ENCODE measurements around the gene AGTR1.

Gene AGTR1

DNA sequence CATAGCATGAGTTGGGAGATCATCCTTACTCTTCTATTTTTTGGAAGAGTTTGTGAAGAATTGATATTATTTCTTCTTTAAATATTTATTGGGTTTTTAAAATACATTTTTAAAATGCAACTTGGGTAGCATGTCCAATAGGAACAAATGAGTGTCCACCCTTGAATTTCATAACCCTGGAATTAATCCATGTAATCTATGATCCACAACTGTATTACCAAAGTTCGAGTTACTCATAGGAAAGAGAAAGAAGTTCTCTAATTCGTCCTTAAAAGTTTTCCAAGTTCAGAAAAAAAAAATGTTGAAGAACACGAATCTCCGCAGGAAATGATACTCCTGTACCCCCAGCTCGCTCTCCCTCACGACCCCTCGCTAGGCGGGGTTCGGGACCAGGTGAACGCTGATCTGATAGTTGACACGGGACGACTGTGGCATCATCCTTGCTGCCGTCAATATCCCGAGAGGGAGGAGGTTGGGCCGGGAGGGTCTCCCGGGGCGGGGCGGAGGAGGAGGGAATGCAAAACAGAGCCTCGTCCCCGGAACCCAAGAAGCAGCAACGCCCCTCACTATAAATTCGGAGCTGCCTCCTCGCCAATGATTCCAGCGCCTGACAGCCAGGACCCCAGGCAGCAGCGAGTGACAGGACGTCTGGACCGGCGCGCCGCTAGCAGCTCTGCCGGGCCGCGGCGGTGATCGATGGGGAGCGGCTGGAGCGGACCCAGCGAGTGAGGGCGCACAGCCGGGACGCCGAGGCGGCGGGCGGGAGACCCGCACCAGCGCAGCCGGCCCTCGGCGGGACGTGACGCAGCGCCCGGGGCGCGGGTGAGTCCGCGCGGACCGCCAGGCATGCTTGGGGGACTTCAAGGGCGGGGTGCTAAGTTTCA is at the start of gene AGTR1:
AGTR1 (plus strand) TSS at position 598 of the 884 bp plus-strand sequence. CDS start 43,133 bp downstream, outside the sequence.
- no peak for DNase-seq

DNA sequence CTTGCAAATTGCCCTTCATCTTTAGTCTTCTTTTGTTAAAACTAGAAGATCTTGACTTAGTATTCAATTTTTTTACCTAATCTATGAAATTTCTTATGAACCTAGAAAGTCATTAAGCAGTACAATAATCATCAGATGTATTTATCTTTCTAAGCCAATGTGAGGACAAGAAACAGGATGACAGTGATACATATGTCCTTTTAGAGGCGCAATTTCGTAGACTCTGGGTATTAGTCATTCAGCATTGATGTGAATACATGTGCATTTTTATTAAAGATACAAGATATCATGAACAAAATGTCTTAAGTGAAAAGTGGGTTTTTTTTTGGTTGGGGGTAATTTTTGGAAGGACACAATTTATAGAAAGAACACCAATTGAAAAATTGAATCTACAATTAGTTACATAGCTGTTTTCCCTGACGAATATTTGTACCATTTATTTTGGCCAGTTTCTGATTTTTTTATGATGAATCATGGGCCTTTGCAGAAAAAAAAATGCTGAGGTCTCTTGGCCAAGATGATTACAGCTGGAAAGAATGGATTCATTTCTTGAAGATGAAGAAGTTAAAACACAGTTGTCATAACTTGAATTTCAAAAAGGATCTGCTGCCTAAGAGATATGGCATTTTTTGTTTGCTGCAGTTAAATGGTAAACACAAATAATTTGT is 48.9 kb upstream of the AGTR1 start:
- DNase-seq = no peak

DNA sequence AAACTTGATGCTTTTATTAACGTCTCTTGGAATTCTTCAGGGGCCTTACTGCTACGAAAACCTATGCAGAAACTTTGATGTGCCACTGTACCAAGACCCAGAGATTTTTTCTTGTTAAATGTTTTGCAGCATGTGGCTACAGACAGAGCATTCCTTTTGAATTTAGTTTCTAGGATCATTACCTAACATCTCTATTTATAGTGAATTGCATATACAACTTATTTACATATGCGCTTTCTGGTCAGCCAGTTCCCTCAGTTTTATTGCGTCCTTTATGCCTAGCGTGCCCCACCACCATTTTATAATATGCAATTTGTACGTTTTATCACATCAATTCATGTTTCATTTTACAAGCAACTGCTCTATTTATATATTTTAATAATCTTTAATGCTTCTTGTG is 46.2 kb upstream of the AGTR1 start:
- DNase-seq = no peak

DNA sequence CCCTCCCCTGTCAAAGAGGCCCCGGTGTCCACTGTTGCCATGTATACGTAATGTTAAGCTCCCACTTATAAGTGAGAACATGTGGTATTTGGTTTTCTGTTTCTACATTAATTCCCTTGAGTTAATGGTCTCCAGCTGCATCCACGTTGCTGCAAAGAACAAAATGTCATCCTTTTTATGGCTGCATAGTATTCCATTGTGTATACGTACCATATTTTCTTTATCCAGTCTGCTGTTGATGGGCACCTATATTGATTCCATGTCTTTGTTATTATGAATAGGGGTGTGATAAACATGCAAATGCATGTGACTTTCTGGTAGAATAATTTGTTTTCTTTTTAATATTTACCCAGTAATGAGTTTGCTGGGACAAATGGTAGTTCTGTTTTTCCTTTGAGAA is 43.3 kb upstream of the AGTR1 start:
- no peak for DNase-seq

DNA sequence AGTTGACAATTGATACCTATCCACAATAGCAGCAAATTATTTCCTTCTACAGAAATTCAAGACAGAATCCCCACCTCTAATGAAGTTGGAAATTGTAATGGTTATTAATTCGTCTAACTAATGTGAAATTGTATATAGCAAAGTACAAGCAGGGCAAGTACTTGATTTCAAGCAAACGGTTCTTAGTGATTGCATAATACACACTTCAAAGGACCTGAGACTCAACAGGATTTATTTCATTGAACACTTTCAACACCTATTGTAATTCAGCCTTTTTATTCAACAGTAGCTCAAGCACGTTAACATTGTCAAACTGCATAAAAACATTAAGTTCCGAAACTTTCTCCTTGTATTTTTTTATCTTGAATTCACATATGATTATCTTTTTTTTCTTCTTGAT is 40.2 kb upstream of the AGTR1 start:
- DNase-seq = no peak

DNA sequence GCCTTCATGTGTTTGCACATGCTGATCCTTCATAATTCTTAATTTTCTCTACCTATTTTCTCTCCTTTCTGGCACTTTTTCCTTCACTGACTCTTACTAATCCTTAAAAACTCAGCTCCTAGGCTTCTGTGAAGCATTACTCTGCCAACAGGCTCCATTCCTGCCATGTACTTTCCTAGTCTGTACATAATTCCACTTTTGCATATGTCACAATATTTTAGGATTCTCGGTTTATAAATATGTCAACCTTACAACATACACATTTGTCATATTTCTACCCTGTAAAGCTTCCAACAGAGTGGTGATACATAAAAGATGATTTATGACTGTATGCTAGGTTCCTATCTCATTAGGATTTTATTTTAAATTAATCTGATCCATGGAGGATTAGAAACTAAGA is 38.2 kb upstream of the AGTR1 start:
- DNase-seq = no peak

DNA sequence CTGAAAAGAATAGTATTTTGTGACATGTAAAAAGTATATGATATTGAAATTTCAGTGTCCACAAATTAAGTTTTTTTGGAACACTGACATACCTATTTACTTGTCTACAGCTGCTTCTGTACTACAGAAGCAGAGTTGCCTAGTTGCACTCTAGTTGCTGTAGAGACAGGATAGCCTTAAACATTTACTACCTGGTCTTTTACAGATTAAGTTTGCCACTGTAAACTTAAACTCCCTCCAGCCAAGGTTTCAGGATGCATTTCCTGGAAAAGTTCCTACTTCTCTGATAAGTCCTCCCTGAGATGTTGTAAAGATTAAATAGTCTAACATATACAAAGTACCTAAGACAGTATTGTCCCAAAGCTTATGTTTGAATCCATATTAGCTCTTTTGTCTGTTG is 17.4 kb upstream of the AGTR1 start:
- DNase-seq = no peak

DNA sequence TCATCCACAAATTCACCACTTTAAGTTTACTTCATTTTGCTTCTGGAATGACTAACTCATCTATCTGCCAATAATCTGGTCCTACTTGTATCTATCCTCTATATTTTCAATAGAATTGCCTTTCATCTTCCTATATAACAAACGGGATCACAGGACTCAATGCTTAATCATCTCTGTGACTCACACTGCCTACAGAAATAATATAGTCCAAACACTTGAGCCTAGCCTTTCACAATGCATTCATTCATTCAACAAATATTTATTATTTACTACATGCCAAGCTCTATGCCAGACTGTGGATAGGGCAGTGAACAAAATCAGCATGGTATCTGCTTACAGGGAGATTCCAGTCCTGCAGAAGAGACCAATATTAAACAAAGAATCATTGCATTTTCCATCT is 16.6 kb upstream of the AGTR1 start:
- DNase-seq = no peak

DNA sequence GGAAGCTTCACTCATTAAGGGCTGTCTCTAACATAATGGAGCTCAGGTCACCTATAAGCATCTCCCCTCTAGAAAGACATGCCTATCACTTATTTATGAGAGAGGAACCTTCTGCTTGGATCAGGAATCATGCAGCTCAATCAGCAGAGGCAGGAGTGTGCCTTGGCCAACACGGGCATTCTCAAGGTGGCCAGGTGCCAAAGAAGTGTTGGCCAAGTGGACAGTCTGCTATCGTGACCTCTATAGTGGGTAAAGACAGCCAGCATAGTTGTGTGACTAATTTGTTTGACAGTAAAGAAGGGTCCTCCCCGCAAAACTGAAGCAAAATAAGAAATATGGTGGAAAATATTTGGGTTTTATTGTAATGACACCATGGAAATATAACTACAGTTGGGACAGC is 14.7 kb upstream of the AGTR1 start:
- DNase-seq = no peak

DNA sequence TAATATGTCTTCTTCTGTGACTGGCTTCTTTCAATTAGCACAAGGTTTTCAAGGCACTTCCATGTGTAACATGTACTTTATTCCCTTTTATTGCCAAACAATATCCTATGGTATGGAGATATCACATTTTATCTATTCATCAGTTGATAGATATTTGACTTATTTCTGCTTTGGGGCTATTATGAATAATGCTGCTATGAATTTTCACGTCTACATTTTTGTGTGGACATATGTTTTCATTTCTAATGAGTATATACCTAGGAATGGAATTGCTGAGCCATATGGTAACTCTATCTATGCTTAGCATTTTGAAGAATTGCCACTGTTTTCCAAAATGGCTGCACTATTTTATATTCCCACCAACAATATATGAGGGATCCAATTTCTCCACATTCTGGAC is 3.6 kb upstream of the AGTR1 start:
- no peak for DNase-seq

DNA sequence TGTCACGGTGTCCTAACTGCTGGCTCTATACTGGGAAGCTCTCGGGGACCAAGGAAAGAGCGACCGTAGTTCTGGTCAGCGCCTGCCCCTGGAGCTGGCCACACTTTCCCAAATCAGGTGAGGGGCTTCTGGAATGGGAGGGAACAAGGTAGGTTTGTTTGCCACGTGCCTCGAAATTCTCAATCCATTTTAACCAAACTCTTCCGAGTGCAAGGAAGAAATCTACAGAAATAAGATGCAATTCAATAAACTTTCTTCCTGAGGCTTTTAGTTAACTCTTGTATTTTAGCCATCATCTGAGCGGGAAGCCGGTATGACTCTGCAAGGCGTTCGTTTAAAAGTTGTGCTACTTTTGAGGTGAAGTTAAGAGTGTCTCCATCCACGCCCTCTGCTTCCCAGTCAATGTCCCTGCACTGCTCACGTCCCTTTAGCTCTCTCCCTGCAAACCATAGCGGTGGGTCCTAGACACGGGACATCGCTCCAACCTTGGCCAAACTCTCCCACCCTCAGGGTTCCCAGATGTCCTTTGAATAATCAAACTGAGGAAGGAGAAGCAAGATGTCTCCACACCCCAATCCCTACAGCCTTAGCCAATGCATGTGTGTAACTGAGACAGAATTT is 597 bp downstream of the AGTR1 start:
- no peak for DNase-seq

DNA sequence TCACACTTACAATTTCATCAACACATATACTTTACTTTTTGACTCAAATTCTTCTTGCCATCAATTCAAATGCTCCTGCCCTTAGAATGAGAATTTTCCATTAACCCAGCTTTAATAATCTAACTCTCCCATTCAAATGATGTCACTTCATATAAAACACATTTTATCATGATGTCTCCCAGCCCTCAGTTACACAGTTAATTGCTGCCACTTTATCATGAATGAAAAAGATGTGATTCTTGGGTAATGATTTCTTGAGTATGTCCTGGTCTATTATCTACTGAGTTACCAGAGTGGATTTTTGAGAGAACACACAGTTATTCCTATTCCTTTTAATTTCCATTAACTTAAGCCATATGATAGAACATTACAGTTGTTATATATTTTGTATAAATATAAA is 7.6 kb downstream of the AGTR1 start:
- DNase-seq = no peak

DNA sequence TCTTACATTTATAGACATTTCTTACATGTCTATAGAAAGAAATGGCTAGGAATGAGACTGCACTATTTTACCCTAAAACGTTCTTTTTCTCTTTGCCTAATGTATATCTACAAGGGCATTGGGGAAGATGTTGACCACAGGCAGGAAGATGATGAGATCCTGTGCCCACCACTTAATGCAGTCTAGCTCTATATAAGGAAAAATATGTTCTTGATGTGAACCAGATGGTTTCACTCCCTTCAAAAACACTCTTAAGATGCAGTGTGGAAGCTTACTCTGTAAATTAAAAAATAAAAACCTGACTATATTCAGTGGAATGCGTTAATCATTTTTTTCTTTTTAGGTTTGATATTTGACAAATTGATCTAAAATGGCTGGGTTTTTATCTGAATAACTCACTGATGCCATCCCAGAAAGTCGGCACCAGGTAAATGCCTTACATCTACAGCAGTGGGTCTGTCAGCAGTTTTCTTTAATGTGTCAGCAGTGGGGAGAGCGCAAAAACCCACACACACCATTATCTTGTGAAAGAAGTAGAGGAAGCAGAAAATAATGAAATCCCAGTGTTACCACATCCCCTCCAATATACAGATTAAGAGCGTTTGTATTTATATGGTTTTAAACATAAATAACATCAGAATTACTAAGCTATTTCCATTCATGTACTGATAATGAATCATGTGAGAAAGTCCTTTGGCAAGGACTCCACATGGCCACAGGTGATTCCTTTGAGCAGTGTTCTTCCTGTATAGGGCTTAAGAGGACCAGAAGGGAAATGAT is 10.1 kb downstream of the AGTR1 start:
- DNase-seq = no peak

DNA sequence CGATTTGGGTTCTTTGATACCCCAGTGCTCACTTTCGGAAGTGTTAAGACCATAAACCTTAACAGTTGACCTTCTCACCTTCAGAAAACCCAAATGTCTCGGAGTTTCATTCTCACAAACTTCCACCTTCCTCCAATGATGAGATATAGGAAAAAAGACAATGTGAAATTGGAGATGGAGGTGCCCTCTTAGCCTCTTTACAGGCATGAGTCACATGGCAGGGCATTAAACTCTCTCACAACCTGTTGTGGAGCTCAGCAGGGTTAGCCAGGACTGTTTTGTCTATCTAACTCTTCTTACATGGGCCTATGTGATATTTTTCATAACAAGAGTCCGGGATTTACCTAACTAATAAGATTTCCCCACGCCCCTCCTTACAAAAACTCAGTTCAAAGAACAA is 10.7 kb downstream of the AGTR1 start:
- no peak for DNase-seq

DNA sequence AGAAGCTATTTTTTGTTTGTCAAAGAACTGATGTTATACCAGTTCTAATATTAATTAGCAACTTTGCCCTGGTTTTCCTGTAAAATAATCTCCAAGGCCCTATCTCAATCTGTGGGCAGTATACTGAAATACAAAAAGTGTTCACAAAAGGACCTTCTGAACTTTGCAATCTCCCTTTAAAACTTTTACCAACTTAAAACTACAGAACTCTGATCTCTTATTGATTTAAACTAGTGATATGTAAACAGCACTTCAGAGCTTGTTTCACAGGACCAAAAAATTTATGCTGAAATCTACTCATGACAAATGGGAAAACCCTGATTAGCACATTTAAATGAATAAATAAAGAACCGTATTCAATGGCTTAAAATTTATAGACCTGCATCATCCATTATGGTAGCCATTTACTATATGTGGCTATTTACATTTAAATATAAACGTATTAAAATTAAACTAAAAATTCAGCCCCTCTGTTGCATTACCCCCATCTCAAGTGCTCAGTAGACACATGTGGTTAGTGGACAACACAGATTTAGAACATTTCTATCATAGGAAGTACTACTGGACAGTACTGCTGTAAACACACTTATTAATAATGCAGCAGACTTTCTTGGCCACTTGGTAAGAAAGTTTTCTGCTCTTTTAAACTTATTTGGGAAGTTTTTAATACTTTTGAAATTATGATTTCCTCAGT is 12.0 kb downstream of the AGTR1 start:
- no peak for DNase-seq

DNA sequence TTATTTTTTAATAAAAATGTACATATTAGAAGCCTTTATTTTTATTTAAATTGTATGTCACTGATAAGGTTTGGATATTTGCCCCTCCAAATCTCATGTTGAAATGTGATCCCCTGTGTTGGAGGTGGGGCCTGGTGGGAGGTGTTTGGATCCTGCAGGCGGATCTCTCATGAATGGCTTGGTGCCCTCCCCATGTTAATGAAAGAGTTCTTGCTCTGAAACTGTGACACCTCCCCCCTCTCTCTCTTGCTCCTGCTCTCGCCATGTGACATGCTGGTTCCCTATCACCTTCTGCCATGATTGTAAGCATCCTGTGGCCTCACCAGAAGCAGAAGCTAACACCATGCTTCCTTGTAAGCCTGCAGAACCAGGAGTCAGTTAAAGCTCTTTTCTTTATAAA is 13.0 kb downstream of the AGTR1 start:
- no peak for DNase-seq

DNA sequence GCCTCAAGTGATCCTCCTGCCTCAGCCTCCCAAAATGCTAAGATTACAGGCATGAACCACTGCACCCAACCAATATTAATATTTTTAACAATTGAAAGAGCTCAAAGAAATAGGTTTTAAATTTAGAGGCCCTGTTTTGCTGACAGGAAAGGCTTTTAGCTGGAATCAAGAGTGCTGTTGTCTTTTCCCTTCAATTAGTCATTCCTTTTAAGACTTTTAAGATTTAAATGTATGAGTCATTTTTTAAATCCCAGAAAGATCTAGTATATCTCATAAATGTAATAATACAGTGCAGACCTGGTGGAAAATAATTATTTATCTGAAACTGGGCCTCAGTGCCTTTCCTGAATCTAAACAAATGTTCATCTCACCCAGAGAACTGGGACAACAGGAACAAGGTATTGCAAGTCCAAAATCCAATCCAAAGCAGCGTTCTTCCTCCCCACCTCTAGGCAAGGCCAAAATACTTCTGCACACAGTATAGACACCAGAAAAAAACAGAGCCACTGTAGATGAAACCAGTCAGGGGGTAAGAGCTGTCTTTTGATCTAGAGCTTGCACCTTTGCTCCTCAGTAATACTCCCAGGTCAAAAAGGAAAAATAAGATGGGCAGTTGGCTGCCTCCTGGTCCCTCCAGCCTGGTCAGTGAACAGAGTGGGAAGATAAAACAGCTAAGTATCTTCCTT is 14.4 kb downstream of the AGTR1 start:
- no peak for DNase-seq

DNA sequence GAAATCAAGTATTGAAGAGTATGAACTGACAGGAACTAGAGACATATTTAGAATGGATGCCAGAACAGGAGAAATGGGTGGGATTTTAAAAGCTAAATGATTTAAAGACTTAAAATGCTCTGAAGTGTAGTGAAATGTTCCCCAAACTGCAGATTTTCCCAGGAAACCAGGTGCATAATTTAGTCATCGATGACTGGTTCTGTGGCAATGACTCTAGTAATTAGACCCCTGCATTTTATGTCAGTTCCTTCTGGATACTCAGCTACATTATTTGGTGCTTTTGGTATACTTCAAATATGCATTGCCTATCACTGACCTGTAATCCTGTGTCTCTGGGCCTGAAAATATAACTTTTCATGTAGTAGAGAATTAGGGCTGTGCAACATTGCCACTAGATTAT is 16.8 kb downstream of the AGTR1 start:
- no peak for DNase-seq

DNA sequence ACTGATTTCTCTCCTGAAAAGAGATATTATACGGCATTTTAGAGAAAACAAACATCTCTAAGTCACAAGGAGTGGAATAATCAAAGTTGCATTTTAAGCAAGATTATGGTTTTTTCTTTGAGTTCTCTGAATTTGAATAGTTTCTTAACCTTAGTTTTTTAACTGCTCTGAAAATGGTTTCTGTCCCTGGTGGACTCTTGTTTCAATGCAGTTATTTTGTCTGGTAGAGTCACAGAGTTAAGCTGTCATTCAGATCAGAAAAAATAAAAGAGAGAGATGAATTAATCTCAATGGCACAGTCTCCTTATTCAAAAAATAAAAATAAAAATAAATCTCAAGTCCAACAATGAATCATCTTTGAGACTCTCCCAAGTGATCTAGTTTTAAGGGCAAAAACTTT is 19.0 kb downstream of the AGTR1 start:
- no peak for DNase-seq

DNA sequence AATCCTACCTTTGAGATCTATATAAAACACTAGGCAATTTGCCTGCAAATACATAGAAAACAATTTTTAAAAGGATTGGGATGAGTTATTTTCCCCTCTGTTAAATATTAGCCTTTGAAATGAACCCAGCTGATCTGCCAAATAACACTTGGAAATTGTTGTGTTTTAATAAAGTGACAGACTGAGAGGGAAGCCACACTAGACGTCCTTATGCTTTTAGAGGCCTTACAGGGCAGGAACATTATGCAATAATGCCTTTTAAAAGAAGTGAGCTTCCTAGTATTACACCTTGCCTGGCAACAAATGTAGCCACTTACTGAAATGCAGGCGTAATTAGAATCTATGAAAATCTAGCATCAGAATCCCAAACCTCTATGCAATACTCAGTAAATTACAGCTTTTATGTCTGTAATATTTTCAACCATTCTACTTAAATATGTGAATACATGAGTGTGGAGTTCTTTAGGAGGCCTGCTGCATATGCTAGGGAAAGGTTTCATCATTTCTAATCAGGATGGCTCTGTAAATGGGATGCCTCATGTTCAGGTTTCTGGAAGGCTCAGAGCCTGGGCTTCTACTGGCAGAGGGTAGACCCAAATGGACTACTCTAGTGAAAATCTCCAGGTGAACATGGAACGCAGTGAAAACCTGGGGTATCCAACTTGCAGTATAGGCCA is 20.3 kb downstream of the AGTR1 start:
- no peak for DNase-seq
